OCI-LY7 (cell line): ENCODE results near the gene SPATA31D1.
"Not testable (repeated sequence)": the region's sequence is repeated elsewhere in the genome, so short reads cannot be mapped to it uniquely, and the experiment has no call there.

Experiments
- EZH2phosphoT487 ChIP-seq: fragments of 200-600 bp; sonication (generic); IDR thresholded peaks from 2 replicates; pipeline ENCODE4 v1.6.1; 2018; ENCODE audit warnings: low read depth, borderline replicate concordance, mild to moderate bottlenecking, mixed run types, antibody characterized with exemption, low read length, moderate library complexity, mixed read lengths
- TF ChIP-seq, protein P1 (sequence below): fragments of 200-600 bp; sonication (generic); conservative IDR thresholded peaks from 2 replicates; pipeline ENCODE4 v1.5.1; 2014; ENCODE audit warnings: mild to moderate bottlenecking, antibody characterized with exemption, low read length, moderate library complexity, mixed read lengths

DNA sequence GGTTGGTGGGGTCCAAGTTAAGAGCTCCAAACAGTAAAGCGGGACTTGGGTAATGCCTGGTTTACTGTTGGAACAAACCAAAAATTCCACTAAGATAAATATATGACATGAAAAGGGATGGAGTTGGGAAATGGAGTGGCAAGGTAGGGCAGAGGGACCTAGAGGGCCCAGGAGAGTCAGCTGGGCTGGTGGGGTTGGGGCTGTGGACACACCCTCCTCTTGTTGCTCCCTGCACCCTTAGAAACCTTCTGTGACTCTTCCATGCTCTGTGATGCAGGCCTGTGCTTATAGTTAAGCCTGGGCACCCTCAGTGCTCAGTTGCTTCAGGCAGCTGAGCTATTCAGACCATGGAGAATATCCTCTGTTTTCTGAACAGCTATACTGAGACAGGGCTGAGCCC lies at the start of gene SPATA31D1:
- TF ChIP-seq, protein P1, sequence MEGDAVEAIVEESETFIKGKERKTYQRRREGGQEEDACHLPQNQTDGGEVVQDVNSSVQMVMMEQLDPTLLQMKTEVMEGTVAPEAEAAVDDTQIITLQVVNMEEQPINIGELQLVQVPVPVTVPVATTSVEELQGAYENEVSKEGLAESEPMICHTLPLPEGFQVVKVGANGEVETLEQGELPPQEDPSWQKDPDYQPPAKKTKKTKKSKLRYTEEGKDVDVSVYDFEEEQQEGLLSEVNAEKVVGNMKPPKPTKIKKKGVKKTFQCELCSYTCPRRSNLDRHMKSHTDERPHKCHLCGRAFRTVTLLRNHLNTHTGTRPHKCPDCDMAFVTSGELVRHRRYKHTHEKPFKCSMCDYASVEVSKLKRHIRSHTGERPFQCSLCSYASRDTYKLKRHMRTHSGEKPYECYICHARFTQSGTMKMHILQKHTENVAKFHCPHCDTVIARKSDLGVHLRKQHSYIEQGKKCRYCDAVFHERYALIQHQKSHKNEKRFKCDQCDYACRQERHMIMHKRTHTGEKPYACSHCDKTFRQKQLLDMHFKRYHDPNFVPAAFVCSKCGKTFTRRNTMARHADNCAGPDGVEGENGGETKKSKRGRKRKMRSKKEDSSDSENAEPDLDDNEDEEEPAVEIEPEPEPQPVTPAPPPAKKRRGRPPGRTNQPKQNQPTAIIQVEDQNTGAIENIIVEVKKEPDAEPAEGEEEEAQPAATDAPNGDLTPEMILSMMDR, result not testable (repeated sequence)
- TF ChIP-seq EZH2phosphoT487, result not testable (repeated sequence)
